Adrenal gland (tissue), 12 donors: ENCODE measurements around the gene CKAP5. TPM values are rescaled to one million over a fixed set of nuclear protein-coding genes. Genes with fewer than 3 reads are reported as not detected.
"Not testable (repeated sequence)": the region's sequence is repeated elsewhere in the genome, so short reads cannot be mapped to it uniquely, and the experiment has no call there.

Experiments used
- DNase-seq, 7 donors: peaks; one replicate each; pipeline ENCODE4 v3.0.0-alpha.2; 2019 to 2020
- H3K27ac ChIP-seq, 5 donors: fragments of 200-600 bp; sonication (generic) in 4 of 5; 1 replicate in 3 of 5; 2 replicates in 2 of 5; pipeline versions ENCODE4 v1.5.1 to v1.8.0; 2016 to 2020; ENCODE audit warnings: mild to moderate bottlenecking in 1 of 5
- H3K27me3 ChIP-seq: fragments of 200-600 bp; 2 replicates; pipeline ENCODE4 v1.8.0; 2021
- H3K36me3 ChIP-seq, 2 donors: fragments of 200-600 bp; replicated peaks in 1 of 2; 1 replicate in 1 of 2; 2 replicates in 1 of 2; pipeline versions ENCODE4 v1.5.1 to v1.8.0; 2018 to 2022
- H3K4me1 ChIP-seq, 2 donors: fragments of 200-600 bp; replicated peaks in 1 of 2; 1 replicate in 1 of 2; 2 replicates in 1 of 2; pipeline versions ENCODE4 v1.5.1 to v1.8.0; 2018 to 2021
- H3K4me3 ChIP-seq, 4 donors: fragments of 200-600 bp; sonication (generic) in 3 of 4; one replicate each; pipeline ENCODE4 v1.5.1; 2016 to 2018
- H3K9me3 ChIP-seq, 3 donors: fragments of 200-600 bp; sonication (generic) in 1 of 3; replicated peaks in 1 of 3; 1 replicate in 2 of 3; 2 replicates in 1 of 3; pipeline versions ENCODE4 v1.5.1 to v1.8.0; 2016 to 2021
- CTCF ChIP-seq, 6 experiments: fragments of 450-650 bp in 4 of 6; fragments of 200-600 bp in 2 of 6; sonication (generic) in 1 of 6; IDR thresholded peaks; 1 replicate in 5 of 6; 2 replicates in 1 of 6; pipeline versions ENCODE4 v1.5.1 to v1.8.0; 2016 to 2021; ENCODE audit warnings: antibody characterized with exemption in 6 of 6, mild to moderate bottlenecking in 2 of 6, moderate library complexity in 1 of 6
- POLR2A ChIP-seq, 2 donors: fragments of 450-650 bp; IDR thresholded peaks; one replicate each; pipeline ENCODE4 v1.6.1; 2017; ENCODE audit warnings: antibody characterized with exemption in 2 of 2, mild to moderate bottlenecking in 2 of 2, moderate library complexity in 1 of 2
- WGBS, 4 donors: extraction: QIAGEN DNeasy Blood & Tissue Kit in 2 of 4; methylation state at CpG; one replicate each; pipeline versions ENCODE4 v1.1.5 to v1.1.7; 2013 to 2017; 5-methylcytosine and 5-hydroxymethylcytosine counted together
- intact Hi-C, 2 donors: fragments of 100-400 bp; cut with DNase I; formaldehyde crosslinking; loops; one replicate each; pipeline versions ENCODE4 v1.14.1 to v1.15.0; 2022 to 2023
- polyA plus RNA-seq, 3 donors: library from polyadenylated mRNA; stranded (reverse); fragments of 200-250 nt in 2 of 3; fragments of 350-450 nt in 1 of 3; fragmentation: Illumina TruSeq in 1 of 3; extraction: RNeasy Lipid Tissue Mini Kit (QIAGEN cat#74804) in 1 of 3; gene quantifications; one replicate each; pipeline ENCODE4 v1.2.3, GENCODE V29; 2013 to 2014
- total RNA-seq, 9 donors: library from RNA; depleted of rRNA in 4 of 9; stranded (reverse); fragments of >200 nt in 4 of 9; fragments of 120-200 nt in 1 of 9; fragmentation: NEBNext Ultra II Directional in 1 of 9; extraction: Animal tissue kit (Norgen Biotek cat#: 25700) in 1 of 9; gene quantifications; one replicate each; pipeline versions ENCODE4 v1.1.0 to v1.2.4, GENCODE V29; 2013 to 2023
- donor health status: healthy with polysubstance abuse.
- donor health status: Bipolar disorder and iron deficiency.
- donor health status: DM: yes; HTN: yes; CAD: no.
- donor health status: DM: no; HTN: no; CAD: no.
- donor health status: DM: no; HTN: no; CAD: no.
- donor health status: DM: yes; HTN: yes; CAD: no.

CKAP5 gene
- total and polyA plus RNA-seq, 12 donors = 18.0 to 174 (median 97.6) TPM

- intact Hi-C loops = no loop called here
- WGBS, 4 donors = 81 to 85% (median 84%) methylated on average over 6 of the region's 6 CpGs
- Histone ChIP-seq H3K4me1 (no peaks in the 10 kb centered on the region), H3K4me3 (no peak overlapping the region), H3K27ac (no peak overlapping the region), H3K27me3 (no peaks in the 10 kb centered on the region), H3K36me3 (no peaks in the 10 kb centered on the region), H3K9me3 (no peaks in the 10 kb centered on the region)
- TF ChIP-seq POLR2A (IDR thresholded peaks at IDR 0.05) = no peak
- no peak for DNase-seq
Measured at GRCh38 chr11:46721286-46721685, 124.8 kb downstream of the CKAP5 start.

GRCh38 chr11:46719543-46720218, 126.4 kb downstream of the CKAP5 start:
- H3K4me1 ChIP-seq = peaks cover 0 to 2% of the 10 kb centered on the region in 2 donors
- no peaks in the 10 kb centered on the region for H3K27me3 ChIP-seq
- DNase-seq = no peak
- H3K36me3 ChIP-seq = no peaks in the 10 kb centered on the region
- H3K27ac ChIP-seq = no peak overlapping the region
- no peak for TF ChIP-seq POLR2A (IDR thresholded peaks at IDR 0.05)
- TF ChIP-seq CTCF (IDR thresholded peaks at IDR 0.05) = no peak
- H3K4me3 ChIP-seq = no peak overlapping the region
- H3K9me3 ChIP-seq = no peaks in the 10 kb centered on the region
- intact Hi-C loops = no loop called here
- WGBS, 4 donors = 87 to 94% (median 93%) methylated on average over 6 to 25 of the region's 25 CpGs

GRCh38 chr11:46719048-46719542, 127.0 kb downstream of the CKAP5 start, which contains the start of gene F2:
F2 (plus strand) TSS chr11:46719213; CDS start chr11:46719236, 23 bp downstream.
- 38 to 65% (median 59%) methylated on average over 3 to 7 of the region's 7 CpGs for WGBS, 4 donors
- Histone ChIP-seq H3K27me3 (no peaks in the 10 kb centered on the region), H3K4me3 (no peak within 1 kb of the TSS), H3K36me3 (no peaks in the 10 kb centered on the region), H3K4me1 (peaks cover 0 to 4% of the 10 kb centered on the region in 2 donors), H3K27ac (no peak within 1 kb of the TSS), H3K9me3 (no peaks in the 10 kb centered on the region)
- no peak for DNase-seq
- intact Hi-C loops = no loop called here
- no peak for TF ChIP-seq POLR2A (IDR thresholded peaks at IDR 0.05)
- TF ChIP-seq CTCF (IDR thresholded peaks at IDR 0.05) = no peak

- 84 to 89% (median 86%) methylated on average over 9 to 11 of the region's 11 CpGs for WGBS, 4 donors
- no peak for DNase-seq
- no peaks in the 10 kb centered on the region for H3K9me3 ChIP-seq
- no peak overlapping the region for H3K27ac ChIP-seq
- H3K4me1 ChIP-seq = peaks cover 2 to 4% of the 10 kb centered on the region in 2 donors
- TF ChIP-seq CTCF (IDR thresholded peaks at IDR 0.05) (no peak), POLR2A (IDR thresholded peaks at IDR 0.05) (no peak)
- intact Hi-C loops = no loop called here
- H3K4me3 ChIP-seq = no peak overlapping the region
- no peaks in the 10 kb centered on the region for H3K36me3 ChIP-seq
- H3K27me3 ChIP-seq = no peaks in the 10 kb centered on the region
Measured at GRCh38 chr11:46718155-46719019, 127.7 kb downstream of the CKAP5 start.

GRCh38 chr11:46717825-46718154, 128.3 kb downstream of the CKAP5 start:
- H3K27ac ChIP-seq, H3K27me3 ChIP-seq, H3K4me1 ChIP-seq, H3K36me3 ChIP-seq, H3K9me3 ChIP-seq, H3K4me3 ChIP-seq, DNase-seq, intact Hi-C loops: not testable (repeated sequence)
- WGBS, 4 donors = 89 to 97% (median 95%) methylated on average over 2 of the region's 2 CpGs
